LNCaP clone FGC (cell line): ENCODE data around the gene MROH8.
"Not testable (repeated sequence)": the region's sequence is repeated elsewhere in the genome, so short reads cannot be mapped to it uniquely, and the experiment has no call there.

Experiments
- DNase-seq: peaks from one replicate; pipeline ENCODE4 v3.0.0-alpha.2; 2011; ENCODE audit warnings: low read depth
- H3K4me3 ChIP-seq: 2 replicates; pipeline ENCODE4 v1.5.1; 2011; ENCODE audit warnings: mild to moderate bottlenecking, low read depth, low read length, control low read depth
- CTCF ChIP-seq: IDR thresholded peaks from 2 replicates; pipeline ENCODE4 v1.5.1; 2012; ENCODE audit warnings: mild to moderate bottlenecking; ENCODE audit not compliant: control insufficient read depth, insufficient read depth; ENCODE audit errors: extremely low read depth

MROH8 gene

DNA sequence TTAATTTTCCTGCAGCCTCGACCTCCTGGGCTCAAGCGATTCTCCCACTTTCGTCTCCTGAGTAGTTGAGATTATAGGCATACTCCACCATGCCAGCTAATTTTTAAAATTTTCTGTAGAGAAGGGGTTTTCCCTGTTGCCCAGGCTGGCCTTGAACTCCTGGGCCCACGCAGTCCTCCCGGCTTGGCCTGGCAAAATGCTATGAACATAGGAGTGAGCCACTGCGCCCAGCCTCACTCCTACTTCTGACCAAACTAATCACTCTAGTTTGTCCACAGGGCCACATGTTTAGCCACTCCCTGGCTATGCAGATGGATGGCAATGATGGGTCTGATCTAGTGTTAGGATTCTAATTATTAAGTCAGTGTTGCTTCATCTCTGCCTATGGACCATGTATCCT, 32.1 kb downstream of the MROH8 start:
- no peak for TF ChIP-seq CTCF
- no peak overlapping the region for H3K4me3 ChIP-seq
- no peak for DNase-seq

DNA sequence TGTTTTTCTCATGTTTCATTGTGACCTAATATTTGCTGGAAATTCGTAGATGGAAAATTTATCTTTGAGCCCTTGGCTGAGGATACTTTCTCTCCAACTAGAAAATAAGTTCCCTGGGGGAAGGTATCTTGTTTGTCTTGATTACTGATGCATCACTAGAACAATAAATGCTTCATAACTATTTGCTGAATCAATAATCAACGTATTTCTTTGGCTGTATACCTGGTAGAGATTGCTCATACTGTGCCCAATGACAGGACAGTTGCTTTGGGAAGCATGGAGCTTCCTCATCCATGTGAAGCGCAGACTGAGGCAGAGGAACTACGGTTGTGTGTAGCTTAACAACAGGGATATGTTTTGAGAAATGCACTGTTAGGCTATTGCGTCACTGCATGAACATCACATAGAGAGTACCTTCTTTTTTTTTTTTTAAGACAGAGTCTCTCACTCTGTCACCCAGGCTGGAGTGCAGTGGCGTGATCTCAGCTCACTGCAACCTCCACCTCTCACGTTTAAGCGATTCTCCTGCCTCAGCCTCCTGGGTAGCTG, 34.4 kb downstream of the MROH8 start:
- TF ChIP-seq CTCF, result no peak
- no peak overlapping the region for H3K4me3 ChIP-seq
- DNase-seq, result no peak

- TF ChIP-seq CTCF, result no peak
- H3K4me3 ChIP-seq, result no peak overlapping the region
- no peak for DNase-seq
These were observed 36.6 kb downstream of the MROH8 start for GRCh38 chr20:37142708-37143107.

GRCh38 chr20:37137547-37137946, 41.8 kb downstream of the MROH8 start:
- no peak for DNase-seq
- TF ChIP-seq CTCF, result no peak
- H3K4me3 ChIP-seq, result no peak overlapping the region

DNA sequence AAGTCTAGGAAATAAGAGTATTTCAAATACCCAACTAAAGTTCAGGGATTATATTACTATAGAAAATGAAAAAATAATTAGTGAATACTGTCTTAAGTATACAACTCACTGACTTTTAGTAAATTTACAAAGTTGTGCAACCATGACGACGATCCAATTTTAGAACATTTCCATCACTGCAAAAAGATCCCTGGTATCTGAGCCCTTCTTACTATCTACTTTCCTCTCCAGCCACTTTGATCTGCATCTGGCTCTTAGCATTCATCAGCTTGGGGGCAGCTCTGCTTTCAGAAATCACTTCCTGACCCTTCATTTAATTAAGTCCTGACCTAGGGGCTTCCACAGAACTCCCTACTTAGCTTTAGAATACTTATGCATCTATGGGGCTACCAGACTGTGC, 45.4 kb downstream of the MROH8 start:
- no peak overlapping the region for H3K4me3 ChIP-seq
- DNase-seq, result no peak
- TF ChIP-seq CTCF, result no peak

- no peak overlapping the region for H3K4me3 ChIP-seq
- no peak for TF ChIP-seq CTCF
- no peak for DNase-seq
These were observed 47.9 kb downstream of the MROH8 start for GRCh38 chr20:37131486-37131885.

DNA sequence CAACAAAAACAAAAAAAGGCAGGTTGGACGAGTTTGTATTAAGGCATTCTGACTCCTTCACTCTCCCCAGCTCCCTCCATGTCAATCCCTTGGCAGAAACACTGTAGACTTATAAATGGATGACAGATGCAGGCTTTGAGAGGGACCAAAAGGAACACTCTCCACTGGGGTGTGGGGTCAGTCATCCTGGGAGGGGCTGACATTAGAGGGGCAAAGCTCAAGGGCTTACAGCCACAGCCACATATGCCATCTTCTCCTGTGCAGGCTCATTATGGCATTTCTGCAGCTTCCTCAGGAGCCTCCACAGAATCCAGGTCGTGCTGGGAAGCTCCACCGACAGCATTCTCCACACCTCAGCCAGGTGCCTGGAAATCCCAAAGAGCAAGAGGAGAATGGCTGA, 50.5 kb downstream of the MROH8 start:
- no peak for TF ChIP-seq CTCF
- no peak overlapping the region for H3K4me3 ChIP-seq
- no peak for DNase-seq

DNA sequence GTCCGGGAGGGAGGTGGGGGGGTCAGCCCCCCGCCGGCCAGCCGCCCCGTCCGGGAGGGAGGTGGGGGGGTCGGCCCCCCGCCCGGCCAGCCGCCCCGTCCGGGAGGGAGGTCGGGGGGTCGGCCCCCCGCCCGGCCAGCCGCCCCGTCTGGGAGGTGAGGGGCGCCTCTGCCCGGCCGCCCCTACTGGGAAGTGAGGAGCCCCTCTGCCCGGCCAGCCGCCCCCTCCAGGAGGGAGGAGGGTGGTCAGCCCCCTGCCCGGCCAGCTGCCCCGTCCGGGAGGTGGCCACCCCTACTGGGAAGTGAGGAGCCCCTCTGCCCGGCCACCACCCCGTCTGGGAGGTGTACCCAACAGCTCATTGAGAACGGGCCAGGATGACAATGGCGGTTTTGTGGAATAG, 53.1 kb downstream of the MROH8 start:
- not testable (repeated sequence) for DNase-seq, H3K4me3 ChIP-seq
